K562 (cell line): ENCODE measurements around the gene OPCML. TPM values are rescaled to one million over a fixed set of nuclear protein-coding genes. Genes with fewer than 3 reads are reported as not detected.

Experiments
- ATAC-seq: fragments of 200-7000 bp; cut with Tn5 transposase; 3 replicates; pipeline ENCODE4 v1.9.1; 2020; ENCODE audit warnings: moderate library complexity
- BruUV-seq: library from RNA; stranded (reverse); fragments of 400-500 nt; replicated peaks from 2 replicates; lab custom pipeline; 2021; lab: Mats Ljungman, UMichigan
- CTCF ChIA-PET: fragments of 300-600 bp; formaldehyde crosslinking; extraction: SDS; loops from one replicate; lab custom pipeline; 2021; ENCODE audit warnings: low intra/inter-chr PET ratio; lab: Yijun Ruan, JAX
- POLR2A ChIA-PET: fragments of 300-600, 350-650 bp; sonication (Branson Sonifier 250); formaldehyde crosslinking; extraction: SDS; loops from one replicate; lab custom pipeline; 2021; ENCODE audit warnings: antibody characterized with exemption, inconsistent platforms; lab: Yijun Ruan, JAX
- DNase-seq, 4 experiments: peaks; one replicate each; pipeline versions ENCODE4 v3.0.0 to v3.0.0-alpha.2; 2011 to 2018; ENCODE audit warnings: low spot score in 3 of 4, mixed read lengths in 3 of 4; ENCODE audit errors: extremely low read depth in 1 of 4
- FAIRE-seq: peaks from 2 replicates; lab custom pipeline; 2011; peaks lifted over from hg19 to GRCh38; lab: Jason Lieb, UNC
- H2AFZ ChIP-seq: 2 replicates; pipeline ENCODE4 v1.6.0; 2011; ENCODE audit warnings: low read depth, low read length, control low read depth, inconsistent platforms
- H3K27ac ChIP-seq: fragments of 200-600 bp; 3 replicates; pipeline ENCODE4 v1.8.0; 2011; ENCODE audit warnings: low read depth, mild to moderate bottlenecking, control low read depth, inconsistent platforms, low read length, moderate library complexity, mixed read lengths; ENCODE audit errors: extremely low read depth
- H3K27me3 ChIP-seq, 2 experiments: fragments of 300-600 bp in 1 of 2; 2 replicates in 1 of 2; 3 replicates in 1 of 2; pipeline versions ENCODE4 v1.6.0 to v1.8.0; 2011; ENCODE audit warnings: inconsistent platforms in 2 of 2, low read length in 2 of 2, mild to moderate bottlenecking in 1 of 2, mixed read lengths in 1 of 2, moderate library complexity in 1 of 2; ENCODE audit not compliant: control insufficient read depth in 2 of 2, insufficient read depth in 2 of 2
- H3K36me3 ChIP-seq: fragments of 300-600 bp; 3 replicates; pipeline ENCODE4 v1.8.0; 2011; ENCODE audit warnings: mild to moderate bottlenecking, low read length, inconsistent platforms; ENCODE audit not compliant: control insufficient read depth, insufficient read depth
- H3K4me1 ChIP-seq, 2 experiments: fragments of 200-600 bp in 1 of 2; replicated peaks in 1 of 2; 2 replicates in 1 of 2; 3 replicates in 1 of 2; pipeline versions ENCODE4 v1.5.1 to v1.8.0; 2011; ENCODE audit warnings: inconsistent platforms in 2 of 2, low read length in 2 of 2, mild to moderate bottlenecking in 1 of 2, mixed read lengths in 1 of 2, moderate library complexity in 1 of 2; ENCODE audit not compliant: control insufficient read depth in 2 of 2, insufficient read depth in 2 of 2
- H3K4me2 ChIP-seq: 2 replicates; pipeline ENCODE4 v1.6.1; 2011; ENCODE audit warnings: low read length, control low read depth, inconsistent platforms, mixed read lengths; ENCODE audit not compliant: insufficient read depth
- H3K4me3 ChIP-seq: fragments of 200-600 bp; sonication (generic), shearing (Covaris generic); 2 replicates; pipeline ENCODE4 v1.5.1; 2016; ENCODE audit warnings: control low read depth, inconsistent platforms
- H3K79me2 ChIP-seq: fragments of 200-600 bp; 3 replicates; pipeline ENCODE4 v1.8.0; 2011; ENCODE audit warnings: low read length, inconsistent platforms; ENCODE audit not compliant: control insufficient read depth, insufficient read depth
- H3K9ac ChIP-seq, 2 experiments: 2 replicates each; pipeline versions ENCODE4 v1.6.0 to v1.6.1; 2011; ENCODE audit warnings: low read depth in 2 of 2, low read length in 2 of 2, control low read depth in 1 of 2, inconsistent platforms in 1 of 2, mild to moderate bottlenecking in 1 of 2, mixed read lengths in 1 of 2; ENCODE audit not compliant: insufficient read depth in 1 of 2
- H3K9me1 ChIP-seq: one replicate; pipeline ENCODE4 v1.6.0; 2011; ENCODE audit warnings: inconsistent platforms, mild to moderate bottlenecking, low read length, moderate library complexity; ENCODE audit not compliant: control insufficient read depth, insufficient read depth
- H3K9me3 ChIP-seq: replicated peaks from 2 replicates; pipeline ENCODE4 v1.5.1; 2011; ENCODE audit warnings: low read depth, low read length, inconsistent platforms; ENCODE audit not compliant: control insufficient read depth, insufficient read depth
- H4K20me1 ChIP-seq: replicated peaks from 2 replicates; pipeline ENCODE4 v1.6.1; 2011; ENCODE audit warnings: low read length, inconsistent platforms, mixed read lengths; ENCODE audit not compliant: control insufficient read depth, insufficient read depth
- CREBBP ChIP-seq: IDR thresholded peaks from one replicate; pipeline ENCODE4 v1.6.1; 2012; ENCODE audit warnings: low read depth, mild to moderate bottlenecking, control low read depth, inconsistent platforms, low read length
- CREM ChIP-seq: IDR thresholded peaks from 2 replicates; pipeline ENCODE4 v1.6.1; 2014; ENCODE audit warnings: antibody characterized with exemption, low read depth
- GABPA ChIP-seq: fragments of 200-800 bp; sonication (Bioruptor generic); conservative IDR thresholded peaks from 2 replicates; pipeline ENCODE4 v1.6.1; 2016; ENCODE audit warnings: low read depth, missing genetic modification characterization, missing compliant biosample characterization
- HIVEP1 ChIP-seq: fragments of 250-450 bp; sonication (Bioruptor Pico); IDR thresholded peaks from 2 replicates; pipeline ENCODE4 v1.4.0; 2020; ENCODE audit warnings: mild to moderate bottlenecking
- HMG20A ChIP-seq: fragments of 450-650 bp; formaldehyde crosslinking; conservative IDR thresholded peaks from 2 replicates; pipeline ENCODE4 v1.4.0; 2020; ENCODE audit warnings: mild to moderate bottlenecking, mixed read lengths
- HOXB6 ChIP-seq: fragments of 250-450 bp; sonication (Bioruptor Pico); IDR thresholded peaks from 2 replicates; pipeline ENCODE4 v1.5.1; 2022; ENCODE audit warnings: mild to moderate bottlenecking, borderline replicate concordance
- MAX ChIP-seq: sonication (generic); formaldehyde crosslinking; IDR thresholded peaks from 2 replicates; pipeline ENCODE4 v1.9.0; 2022; ENCODE audit warnings: mild to moderate bottlenecking, missing genetic modification reagents
- MBD1 ChIP-seq: fragments of 250-450 bp; sonication (Bioruptor Pico); IDR thresholded peaks from 2 replicates; pipeline ENCODE4 v1.8.0; 2022; ENCODE audit warnings: inconsistent platforms
- MIER1 ChIP-seq: fragments of 450-650 bp; IDR thresholded peaks from 2 replicates; pipeline ENCODE4 v1.6.1; 2016; ENCODE audit warnings: antibody characterized with exemption, mild to moderate bottlenecking, low read depth
- NFXL1 ChIP-seq: fragments of 450-650 bp; formaldehyde crosslinking; IDR thresholded peaks from 2 replicates; pipeline ENCODE4 v1.4.0; 2021; ENCODE audit warnings: mild to moderate bottlenecking
- NR4A1 ChIP-seq, 2 experiments: fragments of 250-450 bp in 1 of 2; fragments of 450-650 bp in 1 of 2; sonication (Bioruptor Pico) in 1 of 2; IDR thresholded peaks; 2 replicates each; pipeline versions ENCODE4 v1.4.0 to v1.6.1; 2016 to 2020; ENCODE audit warnings: mild to moderate bottlenecking in 2 of 2, missing compliant biosample characterization in 1 of 2, missing genetic modification characterization in 1 of 2, moderate library complexity in 1 of 2
- TSHZ1 ChIP-seq: fragments of 250-450 bp; sonication (Bioruptor Pico); IDR thresholded peaks from 2 replicates; pipeline ENCODE4 v1.4.0; 2020; ENCODE audit warnings: mild to moderate bottlenecking, moderate library complexity
- ZNF124 ChIP-seq: sonication (generic); formaldehyde crosslinking; IDR thresholded peaks from 2 replicates; pipeline ENCODE4 v1.8.1; 2022; ENCODE audit warnings: missing genetic modification reagents
- ZNF197 ChIP-seq: fragments of 200-800 bp; sonication (Bioruptor generic); IDR thresholded peaks from 2 replicates; pipeline ENCODE4 v1.6.1; 2016; ENCODE audit warnings: low read depth, missing genetic modification characterization, missing compliant biosample characterization
- WGBS: fragments of 100-300 bp; shearing (Covaris generic); methylation state at CpG from one replicate; pipeline ENCODE4 v1.1.6; 2016; ENCODE audit warnings: low coverage, mixed read lengths; ENCODE audit not compliant: insufficient coverage; ENCODE audit errors: missing lambda C conversion rate; 5-methylcytosine and 5-hydroxymethylcytosine counted together
- in situ Hi-C: fragments of 300-500 bp; cut with MboI; formaldehyde crosslinking; loops from 4 replicates; pipeline ENCODE4 v1.15.0; 2018; ENCODE audit warnings: inconsistent platforms, mixed read lengths
- intact Hi-C: fragments of 100-400 bp; cut with micrococcal nuclease; formaldehyde crosslinking; loops from 2 replicates; pipeline ENCODE4 v1.14.2; 2022
- polyA plus RNA-seq, 8 experiments: library from polyadenylated mRNA; depleted of rRNA in 4 of 8; stranded (reverse) in 5 of 8; unstranded in 3 of 8; fragments of >200 nt; fragmentation: Nextera tagmentation in 2 of 8; fragmentation: Illumina TruSeq in 1 of 8; extraction: Ambion mirVana in 2 of 8; extraction: Trizol in 1 of 8; gene quantifications; 2 replicates each; pipeline versions ENCODE4 v1.2.1 to v1.2.3, GENCODE V29; 2011 to 2014; ENCODE audit warnings: inconsistent platforms in 1 of 8, missing spikeins in 1 of 8
- total RNA-seq, 7 experiments: library from RNA; depleted of rRNA in 6 of 7; stranded (reverse); fragments of >200 nt in 6 of 7; fragmentation: Illumina TruSeq in 2 of 7; extraction: Trizol in 2 of 7; gene quantifications; 2 replicates each; pipeline versions ENCODE4 v1.2.1 to v1.2.3, GENCODE V29; 2011 to 2021; ENCODE audit warnings: low replicate concordance in 1 of 7

OPCML gene
- total and polyA plus RNA-seq, 9 of the 15 experiments (the other 6 are each of a cell fraction or from before 2014, with no cell fraction given): not detected

- TF ChIP-seq ZNF124: no peak
- no peak for TF ChIP-seq CREBBP
- no peak for TF ChIP-seq MAX (CRISPR knock-in tag)
- TF ChIP-seq HIVEP1 (CRISPR knock-in tag): no peak
- no peak for TF ChIP-seq NR4A1 (CRISPR knock-in tag; IDR thresholded peaks at IDR 0.05)
- TF ChIP-seq NR4A1 (tag; IDR thresholded peaks at IDR 0.05): no peak
- no peak for TF ChIP-seq CREM
- TF ChIP-seq, all 486 proteins: peak for 0
Observed at GRCh38 chr11:132691848-132692550, 840.3 kb downstream of the OPCML start (continued).

GRCh38 chr11:132686886-132687285 lies 845.4 kb downstream of the OPCML start:
- no TSS peak for BruUV-seq
- in situ Hi-C loops (no loop called here), intact Hi-C loops (no loop called here)
- DNase-seq (no peak), ATAC-seq (no peak), FAIRE-seq (no peak)
- ChIA-PET CTCF (no interaction called here), POLR2A (no interaction called here)
- Histone ChIP-seq H3K79me2 (no peaks in the 10 kb centered on the region), H3K27ac (no peak overlapping the region), H3K27me3 (no peaks in the 10 kb centered on the region), H3K9me3 (no peaks in the 10 kb centered on the region), H2AFZ (no peak overlapping the region), H4K20me1 (no peaks in the 10 kb centered on the region), H3K36me3 (no peaks in the 10 kb centered on the region), H3K4me2 (no peak overlapping the region), H3K9ac (no peak overlapping the region), H3K4me3 (no peak overlapping the region), H3K9me1 (no peaks in the 10 kb centered on the region), H3K4me1 (no peaks in the 10 kb centered on the region)
- WGBS: 0% methylated on average over 4 of the region's 4 CpGs
- TF ChIP-seq GABPA (tag) (no peak), MIER1 (no peak), HOXB6 (CRISPR knock-in tag) (no peak), TSHZ1 (CRISPR knock-in tag) (no peak), ZNF197 (CRISPR knock-in tag) (no peak), NFXL1 (CRISPR knock-in tag) (no peak), HMG20A (CRISPR knock-in tag) (no peak), MBD1 (CRISPR knock-in tag) (no peak)
